Lower lobe of right lung (tissue), 2 donors: ENCODE results near the gene SEMA5A. TPM values are rescaled to one million over a fixed set of nuclear protein-coding genes. Genes with fewer than 3 reads are reported as not detected.
A peak's percentile ranks its signal among the peaks of the same experiment; 100 is the strongest.

Experiments
- ATAC-seq, 2 donors: fragments of 200-7000 bp; cut with Tn5 transposase; one replicate each; pipeline ENCODE4 v1.9.1; 2020 to 2022; ENCODE audit warnings: mild to moderate bottlenecking in 2 of 2, moderate library complexity in 2 of 2
- DNase-seq: peaks from one replicate; pipeline ENCODE4 v3.0.0-alpha.2; 2020
- H3K27ac ChIP-seq: fragments of 200-600 bp; one replicate; pipeline ENCODE4 v1.8.0; 2022
- H3K27me3 ChIP-seq: fragments of 200-600 bp; one replicate; pipeline ENCODE4 v1.8.0; 2022; ENCODE audit warnings: low read depth
- H3K36me3 ChIP-seq: fragments of 200-600 bp; one replicate; pipeline ENCODE4 v1.8.0; 2022; ENCODE audit warnings: mild to moderate bottlenecking
- H3K4me1 ChIP-seq: fragments of 200-600 bp; one replicate; pipeline ENCODE4 v1.8.0; 2022
- H3K4me3 ChIP-seq: fragments of 200-600 bp; one replicate; pipeline ENCODE4 v1.8.0; 2022; ENCODE audit warnings: mild to moderate bottlenecking
- H3K9me3 ChIP-seq: fragments of 200-600 bp; one replicate; pipeline ENCODE4 v1.8.0; 2022
- CTCF ChIP-seq: fragments of 200-600 bp; IDR thresholded peaks from one replicate; pipeline ENCODE4 v1.8.0; 2022; ENCODE audit warnings: antibody characterized with exemption, mild to moderate bottlenecking
- intact Hi-C: fragments of 100-400 bp; cut with DNase I; formaldehyde crosslinking; loops from one replicate; pipeline ENCODE4 v1.11.0; 2022
- total RNA-seq: library from RNA; stranded (reverse); fragmentation: NEBNext Ultra II Directional; extraction: Animal tissue kit (Norgen Biotek cat#: 25700); gene quantifications from one replicate; pipeline ENCODE4 v1.2.1, GENCODE V29; 2021
- donor health status: DM: no; HTN: yes; CAD: no; lungs with severe emphysema.

Gene SEMA5A
- total RNA-seq, 1 donor from 2014 or later, result 29.3 TPM

- TF ChIP-seq CTCF, result no peak
- no peak overlapping the region for H3K4me3 ChIP-seq
- no peaks in the 10 kb centered on the region for H3K27me3 ChIP-seq
- H3K4me1 ChIP-seq, result no peaks in the 10 kb centered on the region
- H3K27ac ChIP-seq, result no peak overlapping the region
- H3K36me3 ChIP-seq, result no peaks in the 10 kb centered on the region
- no peaks in the 10 kb centered on the region for H3K9me3 ChIP-seq
- ATAC-seq, result no peak
- intact Hi-C loops, result no loop called here
- DNase-seq, result no peak
Measured at GRCh38 chr5:9351546-9351945, 194.3 kb downstream of the SEMA5A start.

GRCh38 chr5:9350301-9350797, 195.5 kb downstream of the SEMA5A start:
- no peak overlapping the region for H3K27ac ChIP-seq

GRCh38 chr5:9348401-9348996, 197.4 kb downstream of the SEMA5A start:
- no peak overlapping the region for H3K4me3 ChIP-seq
- intact Hi-C loops, result no loop called here
- ATAC-seq, result peak; percentile 78 to 92

More at GRCh38 chr5:9350301-9350797, 195.5 kb downstream of the SEMA5A start:
- no peak for TF ChIP-seq CTCF
- no peak for DNase-seq
- intact Hi-C loops, result no loop called here
- no peak overlapping the region for H3K4me3 ChIP-seq
- H3K27me3 ChIP-seq, result no peaks in the 10 kb centered on the region
- H3K4me1 ChIP-seq, result no peaks in the 10 kb centered on the region
- H3K9me3 ChIP-seq, result no peaks in the 10 kb centered on the region
- no peaks in the 10 kb centered on the region for H3K36me3 ChIP-seq
- ATAC-seq, result no peak

GRCh38 chr5:9347541-9348295, 198.2 kb downstream of the SEMA5A start:
- Histone ChIP-seq H3K27me3 (no peaks in the 10 kb centered on the region), H3K4me1 (no peaks in the 10 kb centered on the region), H3K9me3 (no peaks in the 10 kb centered on the region), H3K27ac (peak overlapping the region; percentile 36), H3K36me3 (no peaks in the 10 kb centered on the region), H3K4me3 (no peak overlapping the region)
- TF ChIP-seq CTCF, result no peak
- ATAC-seq (no peak), DNase-seq (no peak)
- intact Hi-C loops, result no loop called here

More at GRCh38 chr5:9348401-9348996, 197.4 kb downstream of the SEMA5A start:
- no peaks in the 10 kb centered on the region for H3K4me1 ChIP-seq
- no peaks in the 10 kb centered on the region for H3K9me3 ChIP-seq
- H3K27me3 ChIP-seq, result no peaks in the 10 kb centered on the region
- no peak for TF ChIP-seq CTCF
- peak overlapping the region; percentile 36 for H3K27ac ChIP-seq
- H3K36me3 ChIP-seq, result no peaks in the 10 kb centered on the region
- DNase-seq, result no peak

GRCh38 chr5:9347032-9347431, 198.8 kb downstream of the SEMA5A start:
- no peak overlapping the region for H3K27ac ChIP-seq
- H3K36me3 ChIP-seq, result no peaks in the 10 kb centered on the region
- DNase-seq (no peak), ATAC-seq (no peak)
- intact Hi-C loops, result no loop called here
- no peaks in the 10 kb centered on the region for H3K9me3 ChIP-seq
- no peaks in the 10 kb centered on the region for H3K27me3 ChIP-seq
- no peak overlapping the region for H3K4me3 ChIP-seq
- H3K4me1 ChIP-seq, result no peaks in the 10 kb centered on the region
- TF ChIP-seq CTCF, result no peak
